ENCODE data around the gene CLCN2.

The CLCN2 gene

DNA sequence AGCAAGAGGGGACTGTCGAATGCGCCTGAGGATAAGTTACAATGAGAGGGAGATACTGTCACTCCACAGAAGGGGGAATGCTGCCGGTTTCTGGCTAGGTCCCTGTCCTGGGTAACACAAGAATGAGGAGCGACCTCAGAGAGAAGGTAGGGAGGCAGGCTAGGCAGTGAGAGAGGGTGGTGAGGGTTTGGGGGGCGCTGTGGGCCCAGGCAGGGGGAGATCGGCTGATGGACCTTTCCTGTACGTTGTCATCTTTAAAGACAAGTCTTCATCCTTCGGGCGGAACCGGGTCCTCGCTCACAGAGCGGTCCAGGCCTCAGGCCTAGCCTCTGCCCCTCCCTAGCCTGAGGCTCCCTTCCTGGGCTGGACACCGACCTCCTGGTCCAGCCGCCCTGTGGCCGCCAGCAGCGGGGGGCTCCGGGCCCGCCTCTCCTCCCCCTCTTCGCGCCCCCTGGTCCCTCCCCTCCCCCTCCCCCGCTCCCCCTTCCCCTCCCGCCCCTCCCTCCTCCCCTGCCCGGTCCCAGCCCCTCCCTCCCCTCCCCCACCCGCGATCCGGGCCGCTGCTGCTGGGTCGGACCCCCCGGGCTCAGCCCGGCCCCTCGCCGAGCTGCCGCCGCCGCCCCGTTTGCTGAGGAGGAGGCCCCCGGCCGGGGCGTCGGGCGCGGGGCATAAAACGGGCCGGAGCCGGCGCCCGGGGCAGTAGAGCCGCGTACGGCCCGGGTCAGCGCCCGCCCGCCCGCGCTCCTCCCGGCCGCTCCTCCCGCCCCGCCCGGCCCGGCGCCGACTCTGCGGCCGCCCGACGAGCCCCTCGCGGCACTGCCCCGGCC is 18.2 kb upstream of the CLCN2 start, which contains the start of gene CHRD:
CHRD (plus strand) TSS at position 697 of the 827 bp plus-strand sequence. CDS start 265 bp downstream, outside the sequence.
- no peak within 1 kb of the TSS for H3K4me3 ChIP-seq (ENCODE audit: low read depth, low read length)
- TF ChIP-seq POLR2A (IDR thresholded peaks at IDR 0.05; ENCODE audit: extremely low read depth, insufficient read length), result no peak
- no peak for TF ChIP-seq MYC (IDR thresholded peaks at IDR 0.05; ENCODE audit: low read depth, low read length)
- TF ChIP-seq, protein P1, sequence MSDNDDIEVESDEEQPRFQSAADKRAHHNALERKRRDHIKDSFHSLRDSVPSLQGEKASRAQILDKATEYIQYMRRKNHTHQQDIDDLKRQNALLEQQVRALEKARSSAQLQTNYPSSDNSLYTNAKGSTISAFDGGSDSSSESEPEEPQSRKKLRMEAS (IDR thresholded peaks at IDR 0.05; ENCODE audit: low read depth, low read length), result no peak
- TF ChIP-seq, protein P2, sequence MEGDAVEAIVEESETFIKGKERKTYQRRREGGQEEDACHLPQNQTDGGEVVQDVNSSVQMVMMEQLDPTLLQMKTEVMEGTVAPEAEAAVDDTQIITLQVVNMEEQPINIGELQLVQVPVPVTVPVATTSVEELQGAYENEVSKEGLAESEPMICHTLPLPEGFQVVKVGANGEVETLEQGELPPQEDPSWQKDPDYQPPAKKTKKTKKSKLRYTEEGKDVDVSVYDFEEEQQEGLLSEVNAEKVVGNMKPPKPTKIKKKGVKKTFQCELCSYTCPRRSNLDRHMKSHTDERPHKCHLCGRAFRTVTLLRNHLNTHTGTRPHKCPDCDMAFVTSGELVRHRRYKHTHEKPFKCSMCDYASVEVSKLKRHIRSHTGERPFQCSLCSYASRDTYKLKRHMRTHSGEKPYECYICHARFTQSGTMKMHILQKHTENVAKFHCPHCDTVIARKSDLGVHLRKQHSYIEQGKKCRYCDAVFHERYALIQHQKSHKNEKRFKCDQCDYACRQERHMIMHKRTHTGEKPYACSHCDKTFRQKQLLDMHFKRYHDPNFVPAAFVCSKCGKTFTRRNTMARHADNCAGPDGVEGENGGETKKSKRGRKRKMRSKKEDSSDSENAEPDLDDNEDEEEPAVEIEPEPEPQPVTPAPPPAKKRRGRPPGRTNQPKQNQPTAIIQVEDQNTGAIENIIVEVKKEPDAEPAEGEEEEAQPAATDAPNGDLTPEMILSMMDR (IDR thresholded peaks at IDR 0.05; ENCODE audit: low read depth, low read length), result no peak
- no peak for DNase-seq (ENCODE audit: low read depth)

DNA sequence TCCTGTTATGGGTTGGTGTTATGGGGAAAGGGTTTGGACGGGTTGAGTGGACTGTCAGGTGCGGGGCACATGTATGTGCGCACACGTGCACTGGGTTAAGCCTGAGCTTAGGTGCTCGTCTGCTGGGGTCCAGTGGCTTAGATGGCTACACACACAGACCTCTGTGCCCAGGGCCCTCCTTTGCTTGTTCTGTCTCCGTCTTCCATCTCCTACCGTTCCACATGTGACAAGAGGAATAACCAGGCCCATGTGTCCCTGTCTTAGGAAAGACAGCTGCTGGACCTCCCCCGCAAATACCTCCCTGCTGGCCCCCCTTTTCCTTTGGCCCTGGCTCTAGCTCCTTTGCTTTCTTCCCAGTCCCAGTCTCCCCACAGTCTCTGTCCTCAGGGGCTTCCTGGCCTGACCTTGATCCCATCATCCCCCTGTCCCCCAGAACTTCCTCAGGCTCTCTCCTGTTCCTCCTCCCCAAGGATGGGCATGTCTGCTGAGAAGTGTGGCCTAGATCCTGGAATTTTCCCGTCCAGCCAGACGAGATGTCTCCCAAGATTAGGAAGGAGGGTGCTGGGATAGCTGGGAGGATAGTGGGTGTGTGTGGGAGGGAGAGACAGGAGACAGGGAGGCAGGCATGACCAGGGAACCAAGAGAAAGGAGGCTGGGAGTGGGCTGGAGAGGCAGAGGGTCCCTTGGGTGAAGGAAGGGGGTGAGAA is 17.4 kb upstream of the CLCN2 start:
- no peak for DNase-seq (ENCODE audit: low read depth)
- no peak for TF ChIP-seq POLR2A (IDR thresholded peaks at IDR 0.05; ENCODE audit: extremely low read depth, insufficient read length)
- TF ChIP-seq, protein P1 (IDR thresholded peaks at IDR 0.05; ENCODE audit: low read depth, low read length), result no peak
- no peak for TF ChIP-seq MYC (IDR thresholded peaks at IDR 0.05; ENCODE audit: low read depth, low read length)
- TF ChIP-seq, protein P2 (IDR thresholded peaks at IDR 0.05; ENCODE audit: low read depth, low read length), result no peak
- no peak overlapping the region for H3K4me3 ChIP-seq (ENCODE audit: low read depth, low read length)

DNA sequence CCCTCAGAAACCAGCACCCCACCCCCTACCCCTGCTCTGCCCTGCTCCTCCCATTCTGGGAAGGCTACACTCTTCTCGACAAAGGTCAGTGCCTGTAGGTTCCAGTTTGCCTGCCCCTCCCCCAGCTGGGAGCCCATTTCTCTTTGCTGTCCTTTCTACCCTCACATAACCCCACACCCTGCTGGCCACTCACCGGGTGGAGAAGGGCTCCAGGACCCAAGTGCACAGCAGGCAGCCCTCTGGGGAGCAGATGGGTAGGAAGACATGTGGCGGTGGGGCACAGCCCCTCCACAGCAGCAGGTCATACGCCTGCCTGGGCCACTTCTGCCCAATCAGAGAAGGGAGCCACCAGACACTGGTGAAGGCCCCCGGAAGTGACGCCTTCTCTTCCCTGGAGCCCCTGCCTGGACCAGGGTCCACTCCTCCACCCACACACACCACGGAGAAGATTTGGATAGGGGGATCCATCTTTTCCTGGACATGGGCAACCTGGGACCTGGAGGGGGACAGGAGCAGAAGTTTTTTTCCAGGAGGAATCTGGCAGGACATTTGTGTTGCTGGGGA is 16.6 kb upstream of the CLCN2 start, which contains the start of gene THPO:
THPO (minus strand) TSS at position 326 of the 564 bp plus-strand sequence. CDS start 1,948 bp downstream, outside the sequence.
- peak; percentile 83 for TF ChIP-seq MYC (IDR thresholded peaks at IDR 0.05; ENCODE audit: low read depth, low read length)
- TF ChIP-seq, protein P2 (IDR thresholded peaks at IDR 0.05; ENCODE audit: low read depth, low read length), result no peak
- peak; percentile 39 for TF ChIP-seq POLR2A (IDR thresholded peaks at IDR 0.05; ENCODE audit: extremely low read depth, insufficient read length)
- TF ChIP-seq, protein P1 (IDR thresholded peaks at IDR 0.05; ENCODE audit: low read depth, low read length), result peak; percentile 70
- peak; percentile 55 for DNase-seq (ENCODE audit: low read depth)
- H3K4me3 ChIP-seq (ENCODE audit: low read depth, low read length), result peak within 1 kb of the TSS; percentile 32

DNA sequence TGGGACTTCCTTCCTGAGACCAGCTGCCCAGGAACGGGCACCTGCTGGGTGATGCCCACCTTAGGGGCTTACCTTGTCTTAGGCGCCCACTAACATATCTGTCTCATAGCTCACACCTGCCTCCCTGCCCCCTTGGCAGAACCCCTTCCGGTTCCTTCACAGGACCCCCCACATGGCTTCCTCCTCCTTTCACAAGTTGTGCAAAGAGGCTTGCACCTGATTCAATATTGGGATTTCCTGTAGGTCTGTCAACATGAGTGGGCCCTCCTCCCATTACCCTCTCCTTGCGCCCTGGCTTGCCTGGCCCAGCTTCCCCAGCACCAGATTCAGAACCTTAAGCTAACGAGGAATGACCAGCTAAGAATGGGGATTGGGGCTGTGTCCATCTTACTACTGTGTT is 16.0 kb upstream of the CLCN2 start:
- no peak overlapping the region for H3K4me3 ChIP-seq (ENCODE audit: low read depth, low read length)
- no peak for DNase-seq (ENCODE audit: low read depth)

More for the DNA sequence above, 16.0 kb upstream of the CLCN2 start:
- no peak for TF ChIP-seq POLR2A (IDR thresholded peaks at IDR 0.05; ENCODE audit: extremely low read depth, insufficient read length)
- TF ChIP-seq, protein P2 (IDR thresholded peaks at IDR 0.05; ENCODE audit: low read depth, low read length), result no peak
- TF ChIP-seq, protein P1 (IDR thresholded peaks at IDR 0.05; ENCODE audit: low read depth, low read length), result no peak
- no peak for TF ChIP-seq MYC (IDR thresholded peaks at IDR 0.05; ENCODE audit: low read depth, low read length)

Measured in NB4 (cell line).